GM18951 (cell line): ENCODE measurements around the gene ATCAY.
"Not testable (repeated sequence)": the region's sequence is repeated elsewhere in the genome, so short reads cannot be mapped to it uniquely, and the experiment has no call there.

ENCODE experiments used
- POLR2A ChIP-seq: IDR thresholded peaks from 4 replicates; pipeline ENCODE4 v1.6.1; 2011; ENCODE audit warnings: mild to moderate bottlenecking; ENCODE audit not compliant: insufficient read length, insufficient read depth; ENCODE audit errors: extremely low read depth
- in situ Hi-C: fragments of 300-500 bp; cut with MboI; formaldehyde crosslinking; loops from one replicate; pipeline ENCODE4 v1.12.0; 2022; ENCODE audit warnings: low sequenced_read_pairs, mixed read lengths, inconsistent platforms; ENCODE audit not compliant: unreplicated experiment

The ATCAY gene

DNA sequence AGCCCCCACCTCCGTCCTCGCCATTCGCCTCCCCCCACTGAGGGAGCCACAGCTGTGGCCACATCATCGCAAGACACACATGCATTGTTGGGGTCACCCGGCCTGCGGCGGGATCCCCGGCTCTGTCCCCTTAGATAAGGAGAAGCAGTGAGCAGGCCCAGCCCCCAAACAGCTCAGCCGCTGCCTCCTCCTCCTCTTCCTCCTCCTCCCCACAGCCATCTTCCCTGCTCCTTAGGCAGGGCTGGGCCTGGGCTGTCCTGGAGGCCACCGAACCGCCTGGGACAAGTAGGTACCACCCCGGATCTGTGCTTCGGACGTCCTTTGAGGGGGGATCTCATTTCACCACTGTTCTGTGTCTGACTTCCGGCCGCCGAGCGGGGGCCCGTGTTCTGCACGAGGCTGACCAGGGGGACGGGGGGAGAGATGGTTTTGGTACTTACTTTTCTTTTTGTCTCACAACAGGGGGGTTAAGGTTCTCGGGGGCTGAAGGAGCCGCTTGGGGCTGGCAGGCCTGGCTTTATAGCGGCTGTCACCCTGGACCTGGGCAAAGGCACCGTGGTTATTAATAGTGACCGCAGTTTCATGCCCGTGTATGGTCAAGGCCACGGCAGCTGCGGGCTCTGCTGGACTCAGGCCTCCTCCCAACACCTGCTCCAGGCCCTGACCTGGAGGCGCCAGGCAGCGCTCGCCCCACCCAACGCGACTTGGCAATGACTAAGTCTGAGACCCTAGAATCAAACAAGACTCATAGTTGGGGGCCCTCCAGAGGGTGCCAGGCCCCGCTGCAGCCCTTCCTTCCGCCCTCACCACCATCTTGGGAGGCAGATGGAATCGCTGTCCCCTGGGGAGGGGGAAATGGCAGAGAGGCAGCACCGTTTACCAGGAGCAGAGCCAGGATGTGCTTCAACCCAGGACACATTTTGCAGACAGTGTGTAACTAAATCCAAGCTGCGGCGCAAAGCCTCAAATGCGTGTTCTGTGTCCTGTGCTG is 70.7 kb downstream of the ATCAY start:
- in situ Hi-C loops: no loop called here
- no peak for TF ChIP-seq POLR2A

DNA sequence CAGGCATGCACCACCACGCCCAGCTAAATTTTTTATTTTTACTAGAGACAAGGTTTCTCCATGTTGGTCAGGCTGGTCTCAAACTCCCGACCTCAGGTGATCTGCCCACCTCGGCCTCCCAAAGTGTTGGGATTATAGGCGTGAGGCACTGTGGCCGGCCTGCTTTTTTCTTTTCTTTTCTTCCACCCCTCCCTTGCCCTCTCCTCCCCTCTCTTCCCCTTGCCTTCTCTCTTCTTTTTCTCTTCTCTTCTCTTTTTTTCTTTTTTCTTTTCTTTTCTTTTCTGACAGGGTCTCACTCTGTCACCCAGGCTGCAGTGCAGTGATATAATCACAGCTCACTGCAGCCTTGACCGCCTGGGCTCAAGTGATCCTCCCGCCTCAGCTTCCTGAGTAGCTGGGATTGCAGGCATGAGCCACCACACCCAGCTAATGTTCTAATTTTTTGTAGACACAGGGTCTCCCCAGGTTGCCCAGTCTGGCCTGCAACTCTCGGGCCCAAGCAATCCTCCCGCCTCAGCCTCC is 72.3 kb downstream of the ATCAY start:
- in situ Hi-C loops: not testable (repeated sequence)

DNA sequence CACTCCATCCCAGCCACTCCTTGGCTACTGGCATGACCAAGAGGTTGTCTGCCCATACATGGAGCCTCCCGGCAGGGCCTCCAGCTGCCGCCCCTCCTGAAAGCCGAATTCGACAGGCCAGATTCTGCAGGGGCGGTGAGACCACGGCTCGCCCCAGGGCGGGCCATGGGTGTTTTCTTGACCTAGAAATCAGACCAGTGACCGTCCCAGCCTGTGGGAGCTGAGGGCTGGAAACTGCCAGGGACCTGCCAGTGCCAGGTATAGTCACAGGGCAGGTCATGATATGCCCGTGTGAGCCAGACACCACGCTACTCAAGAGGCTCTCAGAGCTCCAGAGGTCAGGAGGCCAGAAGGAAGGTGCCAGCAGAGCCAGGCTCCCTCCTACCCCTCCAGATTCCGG is 73.6 kb downstream of the ATCAY start:
- in situ Hi-C loops: no loop called here
- no peak for TF ChIP-seq POLR2A

- in situ Hi-C loops: not testable (repeated sequence)
These were observed 74.8 kb downstream of the ATCAY start for GRCh38 chr19:3955276-3955675.

DNA sequence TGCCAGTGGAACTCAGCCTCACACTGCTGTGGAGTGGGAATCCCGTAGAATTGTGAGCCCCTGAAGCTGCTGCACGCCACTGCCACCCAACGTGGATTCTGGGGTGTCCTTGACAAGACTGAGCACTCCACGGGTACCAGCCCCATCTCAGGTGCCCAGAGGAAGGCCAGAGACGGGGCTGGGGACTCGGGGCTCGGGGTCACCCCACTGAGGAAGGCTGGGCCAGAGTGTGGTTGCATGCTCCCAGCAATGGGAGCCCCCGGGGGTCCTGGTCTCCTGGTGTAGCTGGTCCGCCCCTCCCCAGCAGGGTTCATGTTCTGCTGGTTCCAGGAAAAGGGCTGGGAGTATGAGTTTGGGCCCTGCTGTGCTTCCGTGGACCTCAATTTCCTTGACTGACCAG is 75.2 kb downstream of the ATCAY start:
- in situ Hi-C loops: no loop called here
- no peak for TF ChIP-seq POLR2A

DNA sequence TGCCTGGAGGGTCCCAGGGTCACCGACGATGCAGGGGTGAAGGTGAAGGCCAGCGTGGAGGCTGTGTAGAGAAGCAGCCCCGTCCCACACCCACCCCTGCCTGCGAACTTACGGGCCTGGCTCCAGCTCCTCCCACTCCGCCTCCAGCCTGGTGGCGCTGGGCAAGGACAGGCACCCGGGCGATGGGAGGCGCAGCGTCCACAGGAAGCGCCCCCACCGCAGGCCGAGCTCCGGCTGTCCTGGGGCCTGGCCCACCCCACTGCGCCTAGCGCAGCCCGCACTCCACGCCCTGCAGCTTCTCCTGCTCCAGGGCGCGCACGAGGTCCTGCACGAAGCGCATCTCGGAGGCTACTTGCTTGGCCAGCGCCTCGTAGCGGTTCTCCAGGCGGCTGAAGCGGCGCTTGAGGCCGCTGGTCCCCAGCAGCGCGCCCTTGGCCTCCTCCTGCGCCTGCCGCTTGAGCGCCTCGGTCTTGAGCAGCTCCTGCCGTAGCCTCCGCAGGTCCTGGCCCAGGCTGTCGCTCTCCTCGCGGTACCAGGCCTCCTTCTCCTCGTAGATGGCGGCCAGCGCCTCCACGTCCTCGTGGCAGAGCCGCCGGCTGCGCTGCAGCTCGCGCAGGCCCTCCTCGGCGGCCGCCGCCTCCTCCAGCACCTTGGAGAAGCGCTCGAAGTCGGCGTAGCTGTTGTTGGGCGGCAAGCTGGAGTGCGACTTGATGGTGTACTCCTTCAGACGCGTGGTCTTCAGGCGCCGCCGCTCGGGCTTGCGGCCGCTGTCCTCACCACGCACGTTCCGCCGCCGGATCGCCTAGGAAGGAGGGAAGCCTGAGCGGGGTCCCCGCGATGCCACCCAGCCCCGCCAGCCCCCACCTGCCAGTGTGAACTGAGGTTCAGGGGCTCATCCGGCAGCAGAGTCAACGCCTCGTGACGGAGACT is 78.6 kb downstream of the ATCAY start:
- in situ Hi-C loops: no loop called here
- TF ChIP-seq POLR2A: no peak

- in situ Hi-C loops: no loop called here
- no peak for TF ChIP-seq POLR2A
These were observed 79.3 kb downstream of the ATCAY start for GRCh38 chr19:3959766-3960131.

DNA sequence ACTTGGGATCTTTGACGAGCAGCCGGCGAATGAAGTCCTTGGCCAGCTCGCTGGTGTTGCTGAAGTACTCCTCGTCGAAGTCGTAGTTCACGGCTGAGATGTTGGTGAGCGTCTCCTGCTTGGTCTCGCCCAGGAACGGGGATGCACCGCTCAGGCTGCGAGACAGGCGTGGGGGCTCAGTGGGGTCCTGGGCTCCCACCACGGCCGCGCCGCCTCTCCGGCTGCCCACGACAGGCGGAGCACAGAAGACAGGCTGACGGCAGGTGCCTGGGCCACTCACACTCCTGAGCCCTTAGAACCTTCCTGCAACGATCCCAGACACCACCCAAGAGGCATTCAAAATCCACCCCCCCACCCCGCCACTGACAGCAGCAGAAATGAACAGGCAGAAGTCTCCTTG is 80.5 kb downstream of the ATCAY start:
- no peak for TF ChIP-seq POLR2A
- in situ Hi-C loops: no loop called here

DNA sequence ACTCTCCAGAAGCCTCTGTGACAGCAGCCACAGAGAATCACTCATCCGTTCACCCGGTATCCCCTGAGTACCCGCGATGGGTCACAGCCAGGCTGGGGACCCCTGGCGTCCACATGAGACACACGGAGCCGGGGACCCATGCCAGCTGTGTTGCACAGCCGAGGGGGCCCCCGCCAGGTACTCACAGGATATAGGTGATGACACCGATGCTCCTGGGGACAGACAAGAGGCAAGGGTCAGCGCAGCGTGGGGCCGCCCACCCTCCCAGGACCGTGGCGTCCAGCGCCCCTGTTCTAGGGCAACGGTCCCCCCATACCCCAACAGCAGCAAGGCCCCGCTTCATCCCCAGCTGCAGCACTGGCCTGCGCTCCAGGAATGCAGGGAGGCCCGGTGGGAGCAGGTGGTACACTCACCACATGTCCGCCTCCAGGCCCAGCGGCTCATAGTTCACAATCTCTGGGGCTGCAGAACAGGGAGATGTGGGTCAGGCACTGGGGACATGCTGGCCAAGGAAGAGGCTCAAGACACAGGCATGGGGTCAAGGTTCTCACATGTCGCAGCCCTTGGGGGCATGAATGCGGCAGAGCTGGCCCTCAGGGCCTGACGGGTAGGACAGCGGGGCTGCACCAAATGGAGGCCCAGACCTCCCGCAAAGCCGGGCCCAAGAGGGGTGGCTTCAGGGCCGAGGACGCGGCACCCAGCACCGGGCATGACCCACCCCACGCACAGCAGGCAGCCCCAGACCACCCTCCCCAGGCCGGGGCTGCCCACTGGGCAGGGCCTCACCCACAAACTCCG is 83.2 kb downstream of the ATCAY start:
- in situ Hi-C loops: no loop called here
- TF ChIP-seq POLR2A: no peak

GRCh38 chr19:3964256-3965194 is 84.0 kb downstream of the ATCAY start:
- in situ Hi-C loops: no loop called here
- no peak for TF ChIP-seq POLR2A

GRCh38 chr19:3966051-3967017 is 85.8 kb downstream of the ATCAY start:
- TF ChIP-seq POLR2A: no peak
- in situ Hi-C loops: no loop called here

DNA sequence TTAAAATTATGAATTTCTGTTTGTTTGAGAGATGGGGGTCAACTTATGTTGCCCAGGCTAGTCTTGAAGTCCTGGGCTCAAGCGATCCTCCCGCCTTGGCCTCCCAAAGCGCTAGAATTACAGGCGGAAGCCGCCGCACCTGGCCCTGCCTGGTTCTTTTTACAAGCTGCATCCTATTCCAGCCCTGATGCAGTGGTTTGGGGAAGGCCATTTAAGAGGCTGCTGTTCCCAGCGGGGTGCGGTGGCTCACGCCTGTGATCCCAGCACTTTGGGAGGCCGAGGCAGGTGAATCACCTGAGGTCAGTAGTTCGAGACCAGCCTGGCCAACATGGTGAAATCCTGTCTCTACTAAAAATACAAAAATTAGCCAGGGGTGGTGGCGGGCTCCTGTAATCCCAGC is 87.5 kb downstream of the ATCAY start:
- in situ Hi-C loops: not testable (repeated sequence)
